ENCODE results near the gene CAPN10. TPM values are rescaled to one million over a fixed set of nuclear protein-coding genes. Genes with fewer than 3 reads are reported as not detected.

CAPN10 gene
- total RNA-seq, 1 donor from 2014 or later = 55.4 TPM

DNA sequence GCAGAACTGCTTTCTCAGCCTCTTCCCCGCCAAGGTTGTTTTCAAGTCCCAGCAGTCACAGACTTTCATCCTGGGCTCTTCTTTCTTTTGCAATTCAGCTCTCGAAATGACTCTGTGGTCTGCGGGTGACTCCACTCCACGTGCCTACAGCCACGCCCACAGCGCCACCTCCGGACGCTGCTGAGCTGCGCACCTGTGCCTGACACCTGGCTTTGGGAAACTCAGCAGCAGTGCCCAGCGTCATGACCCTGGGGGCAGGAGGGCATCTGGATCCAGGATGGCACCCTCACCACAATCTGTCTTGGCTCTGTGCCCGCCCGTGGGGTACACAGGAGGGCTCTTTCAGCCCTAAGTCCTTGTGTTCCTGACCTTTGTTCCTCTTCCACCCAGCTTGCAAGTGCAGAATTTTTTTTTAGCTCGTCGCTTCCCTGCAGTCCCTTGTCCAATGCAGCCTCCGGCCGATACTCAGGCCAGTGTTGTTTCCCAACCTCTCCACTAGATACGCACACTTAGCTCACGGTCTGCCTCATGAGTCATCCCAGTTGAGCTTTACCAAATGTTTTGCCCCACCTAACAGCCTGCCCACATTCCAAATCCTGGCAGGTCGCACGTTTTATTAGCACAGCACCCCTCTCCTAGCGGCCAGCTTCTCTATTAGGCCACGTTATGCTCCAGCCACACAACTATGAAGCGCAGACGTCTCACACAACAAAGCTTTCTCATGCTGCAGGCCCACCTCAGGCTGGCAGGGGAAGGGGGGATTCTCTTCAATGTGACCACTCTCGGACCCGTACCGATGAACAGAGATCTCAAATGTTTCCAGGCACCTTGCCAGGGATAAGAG, 6.5 kb upstream of the CAPN10 start:
- intact Hi-C loops (cut with micrococcal nuclease) = no loop called here

GRCh38 chr2:240581811-240582210, 4.7 kb upstream of the CAPN10 start:
- no peak overlapping the region for H3K27ac Mint-ChIP-seq
- no peaks in the 10 kb centered on the region for H3K9me3 Mint-ChIP-seq
- no peaks in the 10 kb centered on the region for H3K27me3 Mint-ChIP-seq (ENCODE audit: insufficient read depth)
- peaks cover 15% of the 10 kb centered on the region for H3K36me3 Mint-ChIP-seq (ENCODE audit: low read depth)
- intact Hi-C loops (cut with micrococcal nuclease) = no loop called here
- peaks cover 37% of the 10 kb centered on the region for H3K4me1 Mint-ChIP-seq (ENCODE audit: low read depth)
- H3K4me3 Mint-ChIP-seq = no peak overlapping the region
- DNase-seq (ENCODE audit: low spot score) = no peak

More for the DNA sequence above, 6.5 kb upstream of the CAPN10 start:
- peak; percentile 55 for DNase-seq (ENCODE audit: low spot score)
- Mint-ChIP-seq H3K36me3 (ENCODE audit: low read depth) (peaks cover 16% of the 10 kb centered on the region), H3K4me1 (ENCODE audit: low read depth) (peaks cover 36% of the 10 kb centered on the region), H3K4me3 (peak overlapping the region; percentile 15), H3K9me3 (no peaks in the 10 kb centered on the region), H3K27me3 (ENCODE audit: insufficient read depth) (no peaks in the 10 kb centered on the region), H3K27ac (peak overlapping the region; percentile 63)

- Mint-ChIP-seq H3K4me1 (ENCODE audit: low read depth) (peaks cover 45% of the 10 kb centered on the region), H3K27ac (no peak overlapping the region), H3K27me3 (ENCODE audit: insufficient read depth) (no peaks in the 10 kb centered on the region), H3K4me3 (no peak overlapping the region), H3K36me3 (ENCODE audit: low read depth) (peaks cover 14% of the 10 kb centered on the region), H3K9me3 (no peaks in the 10 kb centered on the region)
- DNase-seq (ENCODE audit: low spot score) = no peak
- intact Hi-C loops (cut with micrococcal nuclease) = no loop called here
Observed at GRCh38 chr2:240582781-240583180, 3.8 kb upstream of the CAPN10 start.

GRCh38 chr2:240583774-240584173, 2.8 kb upstream of the CAPN10 start:
- intact Hi-C loops (cut with micrococcal nuclease) = no loop called here
- Mint-ChIP-seq H3K36me3 (ENCODE audit: low read depth) (peaks cover 14% of the 10 kb centered on the region), H3K4me1 (ENCODE audit: low read depth) (peaks cover 53% of the 10 kb centered on the region), H3K27ac (no peak overlapping the region), H3K4me3 (no peak overlapping the region), H3K9me3 (no peaks in the 10 kb centered on the region), H3K27me3 (ENCODE audit: insufficient read depth) (no peaks in the 10 kb centered on the region)
- DNase-seq (ENCODE audit: low spot score) = no peak

DNA sequence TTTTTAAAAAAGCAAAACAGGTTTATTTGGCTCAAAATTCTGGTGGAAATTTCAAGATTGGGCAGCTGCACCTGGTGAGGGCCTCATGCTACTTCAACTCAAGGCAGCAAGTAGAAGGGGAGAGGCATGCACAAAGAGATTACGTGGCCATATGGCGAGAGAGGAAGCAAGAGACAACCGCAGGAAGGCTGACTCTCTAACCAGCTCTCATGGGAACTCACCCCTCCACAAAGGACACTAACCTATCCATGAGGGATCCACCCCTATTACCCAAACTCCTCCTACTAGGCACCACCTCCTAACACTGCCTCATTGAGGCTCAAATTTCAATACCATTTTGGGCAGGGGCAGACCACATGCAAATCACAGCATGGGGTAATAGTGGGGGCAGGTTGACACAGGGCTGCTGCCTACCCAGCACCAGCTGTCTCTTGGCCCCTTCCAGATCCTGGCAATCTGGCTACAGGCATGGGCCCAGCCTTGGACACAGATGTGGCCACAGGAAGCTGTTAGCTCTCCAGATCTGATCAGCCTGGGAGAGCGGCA, 2.0 kb upstream of the CAPN10 start:
- Mint-ChIP-seq H3K9me3 (no peaks in the 10 kb centered on the region), H3K36me3 (ENCODE audit: low read depth) (peaks cover 13% of the 10 kb centered on the region), H3K27me3 (ENCODE audit: insufficient read depth) (no peaks in the 10 kb centered on the region), H3K4me3 (peak overlapping the region; percentile 92), H3K4me1 (ENCODE audit: low read depth) (peaks cover 48% of the 10 kb centered on the region), H3K27ac (peak overlapping the region; percentile 32)
- intact Hi-C loops (cut with micrococcal nuclease) = no loop called here
- no peak for DNase-seq (ENCODE audit: low spot score)

DNA sequence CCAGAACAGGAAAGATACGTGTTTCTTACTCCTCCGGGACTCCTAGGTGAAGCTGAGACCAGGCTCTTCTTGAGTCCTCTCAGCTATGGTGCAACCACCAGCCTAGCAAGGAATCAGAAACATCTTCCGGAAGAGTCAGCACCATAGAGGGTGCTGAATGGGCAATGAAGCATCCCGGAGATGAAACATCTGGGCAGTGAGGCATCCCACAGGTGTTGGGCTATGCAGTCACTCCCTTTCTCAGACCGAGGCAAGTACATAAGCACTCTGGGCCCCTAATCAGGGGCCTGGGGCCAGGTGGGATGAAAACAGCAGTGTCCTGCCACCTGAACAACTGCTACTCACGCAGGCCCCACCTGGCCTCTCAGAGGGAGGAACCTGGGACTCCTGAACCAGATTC, 1.4 kb upstream of the CAPN10 start:
- Mint-ChIP-seq H3K4me3 (peak overlapping the region; percentile 92), H3K4me1 (ENCODE audit: low read depth) (peaks cover 42% of the 10 kb centered on the region), H3K27ac (peak overlapping the region; percentile 32), H3K9me3 (no peaks in the 10 kb centered on the region), H3K36me3 (ENCODE audit: low read depth) (peaks cover 8% of the 10 kb centered on the region), H3K27me3 (ENCODE audit: insufficient read depth) (no peaks in the 10 kb centered on the region)
- intact Hi-C loops (cut with micrococcal nuclease) = no loop called here
- DNase-seq (ENCODE audit: low spot score) = no peak

- intact Hi-C loops (cut with micrococcal nuclease) = loop anchor here (1.0 kb wide), 8 partner anchors 19 to 923 kb away; partner anchors contain the start of genes GPC1, GPR35 and STK25
- H3K4me3 Mint-ChIP-seq = peak overlapping the region; percentile 92
- peaks cover 2% of the 10 kb centered on the region for H3K36me3 Mint-ChIP-seq (ENCODE audit: low read depth)
- DNase-seq (ENCODE audit: low spot score) = no peak
- H3K27ac Mint-ChIP-seq = peak overlapping the region; percentile 93
- H3K4me1 Mint-ChIP-seq (ENCODE audit: low read depth) = peaks cover 38% of the 10 kb centered on the region
- H3K9me3 Mint-ChIP-seq = no peaks in the 10 kb centered on the region
- H3K27me3 Mint-ChIP-seq (ENCODE audit: insufficient read depth) = no peaks in the 10 kb centered on the region
Observed at GRCh38 chr2:240585681-240586197, 795 bp upstream of the CAPN10 start.

DNA sequence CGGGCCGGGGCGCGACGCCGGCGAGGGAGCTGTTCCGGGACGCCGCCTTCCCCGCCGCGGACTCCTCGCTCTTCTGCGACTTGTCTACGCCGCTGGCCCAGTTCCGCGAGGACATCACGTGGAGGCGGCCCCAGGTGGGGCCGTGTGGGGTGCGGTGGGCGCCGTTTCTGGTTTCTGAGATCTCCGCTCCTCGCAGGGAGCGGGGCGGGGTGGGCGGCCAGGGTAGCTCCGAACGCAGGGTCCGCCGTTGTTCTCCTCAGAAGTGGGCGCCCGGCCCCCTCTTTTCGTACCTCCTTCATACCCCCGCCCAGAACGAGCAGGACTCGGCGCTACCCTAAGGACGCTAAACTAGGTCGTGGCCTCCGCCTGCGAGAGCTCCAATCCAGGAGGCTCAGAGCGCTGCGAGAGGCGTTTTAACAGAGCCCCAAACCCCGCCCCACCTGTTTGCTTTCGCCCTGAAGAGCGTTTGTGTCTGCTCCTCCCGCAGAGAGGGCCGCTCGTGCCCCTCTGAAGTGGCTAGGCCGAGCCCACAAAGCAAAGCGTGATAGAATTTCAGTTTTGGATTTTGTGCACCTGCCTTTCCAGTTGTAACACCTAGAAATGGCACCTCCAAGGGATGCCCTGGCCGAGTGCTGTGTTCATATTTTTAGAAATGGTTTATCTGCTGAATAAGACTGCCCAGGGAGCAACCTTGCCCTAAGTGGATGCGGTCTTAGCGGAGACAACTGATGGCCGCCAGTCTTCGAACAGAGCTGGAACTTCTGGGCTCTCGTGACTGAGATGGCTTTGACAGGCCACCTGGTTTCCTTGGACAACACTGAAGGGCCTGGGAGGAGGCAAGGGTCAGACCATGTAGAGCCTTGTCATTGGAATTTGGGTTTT, 626 bp downstream of the CAPN10 start:
- H3K36me3 Mint-ChIP-seq (ENCODE audit: low read depth) = peaks cover 4% of the 10 kb centered on the region
- DNase-seq (ENCODE audit: low spot score) = peak; percentile 61
- intact Hi-C loops (cut with micrococcal nuclease) = loop anchor here (1.0 kb wide), 8 partner anchors 21 to 921 kb away; partner anchors contain the start of genes GPC1, GPR35 and STK25
- H3K27me3 Mint-ChIP-seq (ENCODE audit: insufficient read depth) = no peaks in the 10 kb centered on the region
- no peaks in the 10 kb centered on the region for H3K9me3 Mint-ChIP-seq
- H3K4me3 Mint-ChIP-seq = peak overlapping the region; percentile 96
- peaks cover 37% of the 10 kb centered on the region for H3K4me1 Mint-ChIP-seq (ENCODE audit: low read depth)
- H3K27ac Mint-ChIP-seq = peak overlapping the region; percentile 87

- H3K9me3 Mint-ChIP-seq = no peaks in the 10 kb centered on the region
- peak overlapping the region; percentile 96 for H3K4me3 Mint-ChIP-seq
- H3K27ac Mint-ChIP-seq = peak overlapping the region; percentile 87
- intact Hi-C loops (cut with micrococcal nuclease) = no loop called here
- DNase-seq (ENCODE audit: low spot score) = no peak
- H3K27me3 Mint-ChIP-seq (ENCODE audit: insufficient read depth) = no peaks in the 10 kb centered on the region
- H3K4me1 Mint-ChIP-seq (ENCODE audit: low read depth) = peaks cover 28% of the 10 kb centered on the region
- peaks cover 2% of the 10 kb centered on the region for H3K36me3 Mint-ChIP-seq (ENCODE audit: low read depth)
Observed at GRCh38 chr2:240588006-240588655, 1.6 kb downstream of the CAPN10 start.

DNA sequence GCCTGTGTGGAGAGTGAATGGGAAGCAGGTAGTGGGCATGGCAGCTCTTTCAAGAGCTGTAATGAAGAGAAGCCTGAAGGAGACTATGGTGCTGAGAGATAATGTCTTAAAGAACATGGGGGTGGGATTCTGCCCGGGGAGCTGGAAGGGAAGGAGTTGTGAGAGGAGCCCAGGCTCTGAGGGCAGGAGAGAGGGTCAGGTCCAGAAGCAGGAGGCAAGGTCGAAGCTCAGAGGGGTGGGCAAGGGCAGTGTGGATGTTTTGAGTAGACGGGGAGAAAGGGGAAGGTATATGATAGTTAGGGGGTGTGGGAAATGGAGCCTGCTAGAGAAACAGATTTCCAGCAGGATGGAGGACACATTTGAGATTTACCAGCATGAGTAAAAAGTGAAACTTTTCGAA, 2.1 kb downstream of the CAPN10 start:
- Mint-ChIP-seq H3K4me1 (ENCODE audit: low read depth) (peaks cover 28% of the 10 kb centered on the region), H3K9me3 (no peaks in the 10 kb centered on the region)
- no peak for DNase-seq (ENCODE audit: low spot score)

GRCh38 chr2:240589375-240589774, 2.8 kb downstream of the CAPN10 start:
- Mint-ChIP-seq H3K27ac (no peak overlapping the region), H3K27me3 (ENCODE audit: insufficient read depth) (no peaks in the 10 kb centered on the region)

More for the DNA sequence above, 2.1 kb downstream of the CAPN10 start:
- intact Hi-C loops (cut with micrococcal nuclease) = no loop called here
- Mint-ChIP-seq H3K4me3 (peak overlapping the region; percentile 96), H3K36me3 (ENCODE audit: low read depth) (peaks cover 2% of the 10 kb centered on the region), H3K27ac (no peak overlapping the region), H3K27me3 (ENCODE audit: insufficient read depth) (no peaks in the 10 kb centered on the region)

GRCh38 chr2:240589850-240590525, 3.5 kb downstream of the CAPN10 start:
- H3K9me3 Mint-ChIP-seq = no peaks in the 10 kb centered on the region
- no peak overlapping the region for H3K4me3 Mint-ChIP-seq
- H3K36me3 Mint-ChIP-seq (ENCODE audit: low read depth) = peaks cover 2% of the 10 kb centered on the region
- H3K4me1 Mint-ChIP-seq (ENCODE audit: low read depth) = peaks cover 22% of the 10 kb centered on the region
- no peak for DNase-seq (ENCODE audit: low spot score)
- H3K27me3 Mint-ChIP-seq (ENCODE audit: insufficient read depth) = no peaks in the 10 kb centered on the region
- intact Hi-C loops (cut with micrococcal nuclease) = no loop called here
- no peak overlapping the region for H3K27ac Mint-ChIP-seq

More at GRCh38 chr2:240589375-240589774, 2.8 kb downstream of the CAPN10 start:
- H3K4me1 Mint-ChIP-seq (ENCODE audit: low read depth) = peaks cover 28% of the 10 kb centered on the region
- DNase-seq (ENCODE audit: low spot score) = no peak
- peaks cover 2% of the 10 kb centered on the region for H3K36me3 Mint-ChIP-seq (ENCODE audit: low read depth)
- intact Hi-C loops (cut with micrococcal nuclease) = no loop called here
- H3K4me3 Mint-ChIP-seq = no peak overlapping the region
- no peaks in the 10 kb centered on the region for H3K9me3 Mint-ChIP-seq

All from activated T-helper 1 cell treated with anti-CD3 and anti-CD28 coated beads, Interleukin-12 subunit alpha, Interleukin-12 subunit beta, Interleukin-2, Interleukin-4 antibody, amounts not matched to agents 30 ng/mL and 10 ng/mL and 1 ng/mL, durations not matched to agents 14 hours and 24 hours and 36 hours (primary cell).